ENCODE measurements around the gene MBNL2. TPM values are rescaled to one million over a fixed set of nuclear protein-coding genes. Genes with fewer than 3 reads are reported as not detected.

Gene MBNL2
- total RNA-seq, 1 donor from 2014 or later, result 102 TPM

- intact Hi-C loops (cut with DNase I), result no loop called here
- ATAC-seq, result no peak
Measured at GRCh38 chr13:97282705-97283104, 60.6 kb downstream of the MBNL2 start.

GRCh38 chr13:97283888-97284287 is 61.8 kb downstream of the MBNL2 start:
- ATAC-seq (no peak), DNase-seq (ENCODE audit: low spot score) (no peak)
- intact Hi-C loops (cut with DNase I), result no loop called here

More at GRCh38 chr13:97282705-97283104, 60.6 kb downstream of the MBNL2 start:
- no peak for DNase-seq (ENCODE audit: low spot score)

GRCh38 chr13:97284558-97284957 is 62.4 kb downstream of the MBNL2 start:
- intact Hi-C loops (cut with DNase I), result no loop called here
- ATAC-seq (peak; percentile 46), DNase-seq (ENCODE audit: low spot score) (no peak)

GRCh38 chr13:97285221-97285955 is 63.3 kb downstream of the MBNL2 start:
- DNase-seq (ENCODE audit: low spot score) (no peak), ATAC-seq (no peak)
- intact Hi-C loops (cut with DNase I), result no loop called here

- no peak for DNase-seq (ENCODE audit: low spot score)
- ATAC-seq, result no peak
- intact Hi-C loops (cut with DNase I), result no loop called here
Measured at GRCh38 chr13:97286317-97287046, 64.3 kb downstream of the MBNL2 start.

- no peak for DNase-seq (ENCODE audit: low spot score)
- intact Hi-C loops (cut with DNase I), result no loop called here
- no peak for ATAC-seq
Measured at GRCh38 chr13:97287047-97287383, 64.9 kb downstream of the MBNL2 start.

- no peak for DNase-seq (ENCODE audit: low spot score)
- intact Hi-C loops (cut with DNase I), result no loop called here
Measured at GRCh38 chr13:97288486-97288900, 66.4 kb downstream of the MBNL2 start.

GRCh38 chr13:97289514-97290298 is 67.6 kb downstream of the MBNL2 start:
- intact Hi-C loops (cut with DNase I), result no loop called here
- ATAC-seq (no peak), DNase-seq (ENCODE audit: low spot score) (no peak)

More at GRCh38 chr13:97288486-97288900, 66.4 kb downstream of the MBNL2 start:
- peak; percentile 35 for ATAC-seq

GRCh38 chr13:97295283-97296182 is 73.4 kb downstream of the MBNL2 start:
- no peak for DNase-seq (ENCODE audit: low spot score)
- intact Hi-C loops (cut with DNase I), result no loop called here
- peak; percentile 59 for ATAC-seq

GRCh38 chr13:97296740-97297139 is 74.6 kb downstream of the MBNL2 start:
- no peak for ATAC-seq
- intact Hi-C loops (cut with DNase I), result no loop called here
- DNase-seq (ENCODE audit: low spot score), result no peak

GRCh38 chr13:97298816-97299215 is 76.7 kb downstream of the MBNL2 start:
- intact Hi-C loops (cut with DNase I), result loop anchor here (1.0 kb wide), 1 partner anchor 34 kb away; no protein-coding TSS in a partner anchor
- ATAC-seq (no peak), DNase-seq (ENCODE audit: low spot score) (no peak)

- ATAC-seq (no peak), DNase-seq (ENCODE audit: low spot score) (no peak)
- intact Hi-C loops (cut with DNase I), result no loop called here
Measured at GRCh38 chr13:97300871-97301270, 78.7 kb downstream of the MBNL2 start.

GRCh38 chr13:97301382-97302095 is 79.4 kb downstream of the MBNL2 start:
- intact Hi-C loops (cut with DNase I), result no loop called here
- ATAC-seq (no peak), DNase-seq (ENCODE audit: low spot score) (no peak)

GRCh38 chr13:97302611-97303010 is 80.5 kb downstream of the MBNL2 start:
- DNase-seq (ENCODE audit: low spot score) (no peak), ATAC-seq (no peak)
- intact Hi-C loops (cut with DNase I), result no loop called here

GRCh38 chr13:97306106-97306505 is 84.0 kb downstream of the MBNL2 start:
- DNase-seq (ENCODE audit: low spot score), result no peak
- intact Hi-C loops (cut with DNase I), result no loop called here
- no peak for ATAC-seq

- ATAC-seq, result peak; percentile 53
- intact Hi-C loops (cut with DNase I), result no loop called here
- DNase-seq (ENCODE audit: low spot score), result no peak
Measured at GRCh38 chr13:97306645-97307044, 84.5 kb downstream of the MBNL2 start.

GRCh38 chr13:97307118-97307881 is 85.2 kb downstream of the MBNL2 start:
- DNase-seq (ENCODE audit: low spot score) (no peak), ATAC-seq (no peak)
- intact Hi-C loops (cut with DNase I), result no loop called here
